Ishikawa (cell line): ENCODE measurements around the gene WIPF1.

Experiments used
- EP300 ChIP-seq: IDR thresholded peaks from 2 replicates; pipeline ENCODE4 v1.6.1; 2012; ENCODE audit warnings: borderline replicate concordance
- TF ChIP-seq, protein P1 (sequence below): IDR thresholded peaks from 2 replicates; pipeline ENCODE4 v1.6.1; 2012; ENCODE audit warnings: low read depth, mild to moderate bottlenecking

DNA sequence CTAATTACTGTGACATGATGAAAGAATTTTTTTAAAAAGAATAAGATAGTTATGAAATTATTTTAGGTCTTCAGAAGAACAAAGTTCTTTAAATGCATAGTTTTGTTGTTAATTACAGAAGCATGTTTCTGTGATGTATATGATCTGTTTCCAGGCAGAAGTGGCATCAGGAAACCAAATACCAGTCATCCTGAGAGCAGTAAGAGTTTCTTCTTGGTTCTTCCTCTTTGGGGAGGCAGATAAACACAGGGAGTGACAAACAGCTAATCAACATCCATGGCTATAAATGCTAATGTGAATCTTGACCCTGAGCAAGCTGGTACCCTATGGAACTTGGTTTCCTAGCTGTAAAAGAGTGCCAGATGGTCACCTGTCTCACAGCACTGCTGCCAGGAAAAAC lies 29.2 kb downstream of the WIPF1 start:
- TF ChIP-seq EP300, result no peak
- TF ChIP-seq, protein P1, sequence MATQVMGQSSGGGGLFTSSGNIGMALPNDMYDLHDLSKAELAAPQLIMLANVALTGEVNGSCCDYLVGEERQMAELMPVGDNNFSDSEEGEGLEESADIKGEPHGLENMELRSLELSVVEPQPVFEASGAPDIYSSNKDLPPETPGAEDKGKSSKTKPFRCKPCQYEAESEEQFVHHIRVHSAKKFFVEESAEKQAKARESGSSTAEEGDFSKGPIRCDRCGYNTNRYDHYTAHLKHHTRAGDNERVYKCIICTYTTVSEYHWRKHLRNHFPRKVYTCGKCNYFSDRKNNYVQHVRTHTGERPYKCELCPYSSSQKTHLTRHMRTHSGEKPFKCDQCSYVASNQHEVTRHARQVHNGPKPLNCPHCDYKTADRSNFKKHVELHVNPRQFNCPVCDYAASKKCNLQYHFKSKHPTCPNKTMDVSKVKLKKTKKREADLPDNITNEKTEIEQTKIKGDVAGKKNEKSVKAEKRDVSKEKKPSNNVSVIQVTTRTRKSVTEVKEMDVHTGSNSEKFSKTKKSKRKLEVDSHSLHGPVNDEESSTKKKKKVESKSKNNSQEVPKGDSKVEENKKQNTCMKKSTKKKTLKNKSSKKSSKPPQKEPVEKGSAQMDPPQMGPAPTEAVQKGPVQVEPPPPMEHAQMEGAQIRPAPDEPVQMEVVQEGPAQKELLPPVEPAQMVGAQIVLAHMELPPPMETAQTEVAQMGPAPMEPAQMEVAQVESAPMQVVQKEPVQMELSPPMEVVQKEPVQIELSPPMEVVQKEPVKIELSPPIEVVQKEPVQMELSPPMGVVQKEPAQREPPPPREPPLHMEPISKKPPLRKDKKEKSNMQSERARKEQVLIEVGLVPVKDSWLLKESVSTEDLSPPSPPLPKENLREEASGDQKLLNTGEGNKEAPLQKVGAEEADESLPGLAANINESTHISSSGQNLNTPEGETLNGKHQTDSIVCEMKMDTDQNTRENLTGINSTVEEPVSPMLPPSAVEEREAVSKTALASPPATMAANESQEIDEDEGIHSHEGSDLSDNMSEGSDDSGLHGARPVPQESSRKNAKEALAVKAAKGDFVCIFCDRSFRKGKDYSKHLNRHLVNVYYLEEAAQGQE, result no peak
